Erythroblast (primary cell): ENCODE measurements around the gene C2CD4A.
"Not testable (repeated sequence)": the region's sequence is repeated elsewhere in the genome, so short reads cannot be mapped to it uniquely, and the experiment has no call there.

ENCODE experiments used
- DNase-seq, 2 experiments: peaks; one replicate each; lab custom pipeline; 2025; lab: John Stamatoyannopoulos, UW
- GATA1 ChIP-seq: IDR thresholded peaks from 2 replicates; pipeline ENCODE4 v1.6.1; 2011; ENCODE audit warnings: low read depth, mild to moderate bottlenecking, control low read depth, low read length, moderate library complexity
- POLR2A ChIP-seq: IDR thresholded peaks from 2 replicates; pipeline ENCODE4 v1.6.1; 2011; ENCODE audit warnings: mild to moderate bottlenecking, low read length

Gene C2CD4A, protein sequence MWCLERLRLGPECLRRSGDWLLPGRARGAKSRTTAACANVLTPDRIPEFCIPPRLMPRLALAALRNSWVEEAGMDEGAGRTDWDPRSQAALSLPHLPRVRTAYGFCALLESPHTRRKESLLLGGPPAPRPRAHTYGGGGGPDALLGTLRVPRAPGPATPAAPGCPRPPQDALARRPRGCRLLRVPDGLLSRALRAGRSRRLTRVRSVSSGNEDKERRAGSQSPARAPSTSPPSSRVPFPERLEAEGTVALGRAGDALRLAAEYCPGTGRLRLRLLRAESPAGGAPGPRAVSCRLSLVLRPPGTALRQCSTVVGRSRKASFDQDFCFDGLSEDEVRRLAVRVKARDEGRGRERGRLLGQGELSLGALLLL

DNA sequence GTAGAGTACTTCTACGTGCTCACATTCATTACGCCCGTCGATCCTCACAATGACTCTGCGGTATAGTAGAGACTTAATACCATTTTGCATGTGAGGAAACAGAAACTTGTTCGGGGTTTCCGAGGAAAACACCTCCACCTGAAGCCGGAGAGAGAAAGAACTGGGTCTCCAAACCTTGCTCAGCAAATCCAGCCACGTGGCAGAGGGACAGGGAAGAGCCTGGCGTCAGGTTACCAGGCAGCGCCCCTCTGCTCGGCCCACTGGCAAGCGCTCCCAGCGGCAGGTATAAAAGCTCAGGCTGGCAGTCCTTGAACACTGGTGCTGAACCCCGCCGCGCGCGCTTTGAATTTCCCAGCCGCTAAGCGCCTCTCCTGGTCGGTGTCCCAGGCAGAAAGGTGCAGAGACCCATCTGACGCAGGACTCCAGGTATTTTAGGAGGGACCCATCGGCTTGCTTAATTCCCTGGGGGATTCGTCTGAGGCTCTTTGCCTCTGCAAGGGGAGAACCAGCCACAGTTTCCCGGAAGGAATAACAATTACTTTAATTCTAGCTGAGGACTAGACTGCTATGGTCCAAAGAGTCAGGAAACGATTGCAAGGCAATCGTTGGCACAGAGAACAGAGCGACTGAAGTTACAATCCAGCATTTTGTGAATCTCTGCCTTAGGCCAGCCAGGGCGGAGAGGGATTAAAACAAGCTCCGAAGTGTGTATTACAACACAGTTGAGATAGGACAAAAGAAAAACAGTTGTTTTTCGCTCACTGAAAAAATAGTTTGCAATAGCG, at the start of gene C2CD4A:
Gene C2CD4A (plus strand): TSS at position 315 of the 785 bp plus-strand sequence. CDS start 637 bp downstream, outside the sequence.
- DNase-seq = peak; percentile 30 to 44
- TF ChIP-seq POLR2A (no peak), GATA1 (no peak)

DNA sequence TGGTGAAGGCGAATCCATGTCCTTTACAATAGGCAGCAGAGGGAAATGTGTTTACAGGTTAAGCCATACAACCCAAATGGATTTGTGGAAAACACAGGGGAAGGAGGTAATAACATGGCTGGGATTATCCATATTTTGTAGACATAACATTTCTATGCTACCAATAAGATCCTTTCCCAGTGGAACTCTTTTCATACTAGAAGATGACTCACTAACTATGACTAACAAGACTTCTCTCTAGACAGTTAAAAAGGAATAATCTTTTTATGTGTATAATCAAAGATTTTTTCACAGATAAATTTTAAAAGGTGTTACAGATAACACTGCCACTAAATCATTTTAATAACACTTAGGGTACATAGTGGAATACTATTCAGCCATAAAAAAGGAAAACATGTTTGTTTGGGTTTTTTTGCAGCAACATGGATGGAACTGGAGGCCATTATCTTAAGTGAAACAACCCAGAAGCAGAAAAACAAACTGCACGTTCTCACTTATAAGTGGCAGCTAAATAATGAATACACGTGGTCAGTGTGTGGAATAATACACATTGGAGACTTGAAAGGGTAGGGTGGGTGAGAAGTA, 46.1 kb upstream of the C2CD4A start:
- no peak for DNase-seq
- TF ChIP-seq GATA1 (no peak), POLR2A (no peak)

DNA sequence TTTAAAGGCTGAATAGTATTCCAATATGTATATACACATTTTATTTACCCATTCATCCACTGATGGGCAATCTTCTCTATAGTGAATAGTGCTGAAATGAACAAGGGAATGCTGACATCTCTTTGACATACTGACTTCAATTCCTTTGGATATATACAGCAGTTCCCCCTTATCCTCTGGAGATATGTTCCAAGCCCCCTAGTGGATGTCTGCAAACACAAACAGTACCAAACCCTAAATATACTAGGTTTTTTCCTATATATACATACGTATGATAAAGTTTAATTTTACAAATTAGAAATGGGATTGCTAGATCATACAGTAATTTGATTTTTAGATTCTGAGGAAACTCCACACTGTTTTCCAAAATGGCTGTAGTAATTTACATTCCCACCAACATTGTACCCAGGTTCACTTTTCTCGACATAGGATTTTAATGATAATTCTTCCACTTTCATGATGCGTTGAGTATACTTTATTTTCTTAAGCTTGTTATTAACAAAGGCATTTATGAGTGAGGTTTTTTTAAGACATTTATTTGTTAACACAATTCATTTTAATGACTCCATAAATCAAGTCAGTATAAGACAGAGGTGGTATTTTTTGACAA, 44.7 kb upstream of the C2CD4A start:
- TF ChIP-seq POLR2A = no peak
- TF ChIP-seq GATA1 = no peak
- peak in 1 of 2 experiments; percentile 13 for DNase-seq

DNA sequence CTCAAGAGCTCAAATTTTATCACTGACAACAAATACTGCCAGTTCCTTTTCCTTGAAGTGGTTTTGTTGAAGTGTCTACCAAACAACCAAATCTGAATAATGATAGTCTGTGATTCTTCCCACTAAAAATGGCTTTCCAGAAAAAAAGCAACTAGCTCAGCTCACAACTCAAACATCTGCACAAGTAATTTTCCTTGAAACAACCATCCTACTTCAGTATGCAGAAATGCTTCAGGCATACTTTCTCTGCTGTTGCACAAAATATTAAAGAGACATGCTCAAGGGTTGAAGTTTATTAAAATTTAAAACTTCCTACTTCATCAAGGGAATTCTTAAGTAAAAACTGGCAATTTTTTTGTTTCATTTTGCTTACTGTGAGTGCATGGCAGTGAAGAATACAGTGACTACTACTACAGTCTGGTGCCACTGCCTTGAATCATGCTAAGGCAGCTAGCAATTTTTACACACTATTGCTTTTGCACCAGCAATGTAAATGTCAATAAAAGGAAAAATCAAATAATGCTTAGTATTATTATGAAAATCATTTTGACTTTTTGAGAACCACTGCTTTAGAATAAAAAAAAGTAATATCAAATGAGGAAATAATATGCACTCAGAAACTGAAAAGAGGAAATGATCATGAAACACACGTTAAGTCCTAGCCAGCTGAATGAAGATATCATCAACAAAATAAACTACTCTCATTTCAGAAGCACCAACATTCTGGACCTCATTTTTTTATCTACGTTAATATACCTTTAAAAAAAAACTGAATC, 40.1 kb upstream of the C2CD4A start:
- no peak for DNase-seq
- TF ChIP-seq GATA1 (no peak), POLR2A (no peak)

DNA sequence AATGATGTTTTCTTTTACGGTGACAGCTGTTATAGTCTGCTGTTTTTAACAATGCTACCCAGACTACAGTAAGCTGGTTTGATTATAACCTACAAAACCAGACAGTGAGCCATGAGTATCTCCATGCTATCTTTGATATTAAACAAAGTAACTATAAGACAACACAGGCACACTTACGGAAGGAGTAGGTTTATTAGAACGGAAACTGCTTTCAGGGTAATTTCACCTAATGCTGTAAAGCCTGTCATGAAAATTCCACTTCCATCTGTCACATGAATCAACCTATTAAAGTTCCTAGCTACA, 39.6 kb upstream of the C2CD4A start:
- no peak for TF ChIP-seq GATA1
- TF ChIP-seq POLR2A = no peak
- no peak for DNase-seq

DNA sequence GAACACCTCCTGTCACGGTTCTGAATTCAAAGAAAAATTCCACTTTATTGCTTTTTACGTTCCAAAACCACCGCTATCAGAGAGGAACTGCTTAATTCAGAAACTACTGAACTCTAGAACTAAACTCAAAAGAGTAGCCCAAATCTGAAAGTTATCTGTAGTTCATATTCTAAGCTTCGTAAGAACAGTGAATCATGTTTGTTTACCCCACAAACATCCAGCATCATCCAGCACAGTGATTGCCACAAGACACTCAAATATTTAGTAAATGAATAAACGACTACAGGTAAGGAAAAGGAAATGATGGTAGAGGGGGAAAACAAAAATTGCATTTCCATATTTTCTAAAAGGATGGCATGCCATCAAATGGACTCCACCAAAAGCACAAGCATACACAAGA, 38.9 kb upstream of the C2CD4A start:
- DNase-seq = no peak

DNA sequence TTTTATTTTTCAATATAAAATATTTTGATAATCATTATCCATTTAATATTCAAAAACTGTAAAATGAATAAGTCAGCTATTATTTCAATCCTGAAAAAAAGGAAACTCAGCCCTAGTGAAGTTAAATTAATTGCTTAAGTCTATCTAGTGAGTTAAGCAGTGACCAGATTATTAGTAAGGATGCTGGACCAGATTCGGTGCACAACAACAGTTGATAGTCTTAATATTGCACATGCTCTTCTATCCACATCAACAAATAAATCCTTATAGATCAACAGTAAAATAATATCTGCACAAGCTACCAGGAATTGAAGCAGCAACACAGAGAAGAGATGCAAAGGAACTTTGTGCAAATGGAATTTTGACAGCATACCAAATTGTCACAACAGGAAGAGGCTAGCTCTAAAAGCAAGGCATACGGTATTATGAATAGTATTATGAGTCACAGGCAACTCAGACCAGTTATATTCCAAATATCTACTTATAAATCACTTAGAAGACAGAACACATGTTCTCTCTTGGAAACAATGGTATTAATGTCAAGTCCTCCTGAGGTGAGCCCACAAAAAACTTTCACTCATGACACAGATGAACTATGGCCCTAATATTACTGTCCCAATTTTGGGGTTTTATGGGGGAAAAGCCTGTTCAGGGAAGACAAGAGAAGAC, 31.4 kb upstream of the C2CD4A start:
- no peak for TF ChIP-seq POLR2A
- TF ChIP-seq GATA1 = no peak
- no peak for DNase-seq

More for the DNA sequence above, 38.9 kb upstream of the C2CD4A start:
- no peak for TF ChIP-seq GATA1
- TF ChIP-seq POLR2A = no peak

DNA sequence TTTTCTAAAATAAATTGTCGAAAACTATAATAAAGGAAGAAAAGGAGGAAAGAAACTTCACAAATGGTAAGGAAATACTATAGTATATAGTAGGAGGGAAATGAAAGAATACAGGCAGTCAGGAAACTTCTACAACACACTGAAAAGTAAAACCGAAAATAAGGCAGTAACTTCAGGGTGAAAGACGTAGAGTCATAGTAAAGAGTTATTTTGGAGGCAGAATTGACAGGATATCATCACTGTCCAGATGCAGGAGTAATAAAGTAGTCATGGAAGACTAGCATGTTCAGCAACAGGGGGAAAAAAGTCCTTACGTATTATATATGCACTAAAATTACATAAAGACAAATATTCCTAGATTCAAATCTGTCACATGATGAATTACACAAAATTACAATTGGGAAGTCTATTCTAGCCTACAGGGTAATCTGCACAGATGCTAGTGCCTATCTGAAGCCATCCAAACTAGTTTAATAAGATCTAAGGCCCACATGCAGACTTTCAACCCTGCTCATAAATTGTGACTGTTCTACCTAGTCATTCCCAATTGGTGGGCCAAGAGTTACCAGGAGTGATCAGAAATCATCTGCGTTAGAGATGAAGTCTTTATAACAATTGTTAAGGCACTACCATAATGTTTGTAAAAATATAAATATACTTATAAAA, 20.6 kb upstream of the C2CD4A start:
- no peak for DNase-seq
- TF ChIP-seq POLR2A = no peak
- TF ChIP-seq GATA1 = no peak

DNA sequence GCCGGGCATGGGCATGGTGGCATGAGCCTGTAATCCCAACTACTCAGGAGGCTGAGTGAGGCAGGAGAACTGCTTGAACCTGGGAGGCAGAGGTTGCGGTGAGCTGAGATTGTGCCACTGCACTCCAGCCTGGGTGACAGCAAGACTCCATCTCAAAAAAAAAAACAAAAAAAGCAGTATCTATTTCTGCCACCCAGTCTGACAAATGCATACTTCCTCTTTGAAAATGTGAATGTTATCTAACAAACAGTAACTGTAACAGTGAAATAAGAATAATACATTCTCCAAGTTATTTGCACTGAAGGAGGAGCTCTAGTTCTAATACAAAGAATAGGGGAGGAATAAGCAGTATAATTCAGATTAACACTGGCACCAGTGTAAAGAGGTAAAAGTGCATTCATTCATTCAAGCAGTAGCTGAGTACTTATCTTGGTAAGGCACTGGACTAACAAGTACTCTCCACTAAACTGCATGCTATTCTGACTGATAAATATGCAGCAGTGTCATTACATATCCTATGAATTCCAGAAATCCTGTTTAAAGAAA, 19.4 kb upstream of the C2CD4A start:
- no peak for DNase-seq

DNA sequence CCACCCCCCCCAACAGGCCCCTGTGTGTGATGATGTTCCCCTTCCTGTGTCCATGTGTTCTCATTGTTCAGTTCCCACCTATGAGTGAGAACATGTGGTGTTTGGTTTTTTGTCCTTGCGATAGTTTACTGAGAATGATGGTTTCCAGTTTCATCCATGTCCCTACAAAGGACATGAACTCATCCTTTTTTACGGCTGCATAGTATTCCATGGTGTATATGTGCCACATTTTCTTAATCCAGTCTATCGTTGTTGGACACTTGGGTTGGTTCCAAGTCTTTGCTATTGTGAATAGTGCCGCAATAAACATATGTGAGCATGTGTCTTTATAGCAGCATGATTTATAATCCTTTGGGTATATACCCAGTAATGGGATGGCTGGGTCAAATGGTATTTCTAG, 18.5 kb upstream of the C2CD4A start:
- not testable (repeated sequence) for DNase-seq

More for the DNA sequence above, 19.4 kb upstream of the C2CD4A start:
- TF ChIP-seq GATA1 (no peak), POLR2A (no peak)

DNA sequence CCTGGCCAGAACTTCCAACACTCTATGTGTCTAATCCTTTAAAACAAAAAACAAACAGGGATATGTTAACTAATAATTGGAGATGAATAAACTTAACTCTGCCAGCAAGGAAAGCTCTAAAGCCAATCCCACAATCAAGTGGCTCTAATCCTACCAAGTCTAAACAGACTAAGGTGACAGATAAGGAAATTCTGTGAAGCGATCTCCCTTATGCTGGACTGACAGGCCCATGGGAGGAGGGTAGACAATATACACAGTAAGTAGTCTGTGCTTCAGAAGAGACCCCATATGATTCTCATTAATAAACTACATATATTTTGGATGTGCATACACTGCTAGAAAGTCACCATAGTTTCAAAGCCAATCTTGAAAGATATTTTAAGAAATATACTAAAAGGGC, 16.7 kb upstream of the C2CD4A start:
- DNase-seq = peak in 1 of 2 experiments; percentile 16
- TF ChIP-seq POLR2A (no peak), GATA1 (no peak)

DNA sequence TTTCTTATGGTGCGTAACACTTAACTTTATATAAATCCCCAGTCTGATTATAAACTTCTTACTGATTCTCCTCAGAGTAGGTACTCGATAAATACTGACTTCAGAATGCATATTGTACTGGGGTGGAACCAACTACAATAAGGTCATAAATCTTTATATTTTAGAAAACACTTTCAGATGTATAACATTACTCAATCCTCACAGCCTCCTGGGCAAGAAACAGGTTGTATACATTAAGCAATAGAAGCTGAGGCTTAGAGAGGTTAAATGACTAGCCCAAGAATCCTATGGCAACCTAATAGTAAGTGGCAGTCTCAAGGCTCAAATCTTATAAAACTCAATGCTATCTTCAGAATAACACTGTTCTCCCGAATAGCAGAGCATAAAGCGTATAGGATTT, 15.6 kb upstream of the C2CD4A start:
- no peak for TF ChIP-seq GATA1
- TF ChIP-seq POLR2A = no peak
- no peak for DNase-seq
